Measurements from ENCODE around the gene ABCC3.

- no peak for TF ChIP-seq CTCF (IDR thresholded peaks at IDR 0.05; ENCODE audit: insufficient read depth, low read length)
- no peak for TF ChIP-seq REST (IDR thresholded peaks at IDR 0.05; ENCODE audit: insufficient replicate concordance, low read depth)
- TF ChIP-seq GABPA (IDR thresholded peaks at IDR 0.05; ENCODE audit: low read depth): no peak
- TF ChIP-seq POLR2AphosphoS5 (IDR thresholded peaks at IDR 0.05; ENCODE audit: low read depth): no peak
Observed at GRCh38 chr17:50737118-50737698, 102.5 kb downstream of the ABCC3 start.

Measured in HL-60 (cell line).